Activated T-cell treated with anti-CD3 and anti-CD28 coated beads, Interleukin-2, amount 50 U/mL, for 1 hour (primary cell): ENCODE data around the gene CENPT.
"Not testable (repeated sequence)": the region's sequence is repeated elsewhere in the genome, so short reads cannot be mapped to it uniquely, and the experiment has no call there.

ENCODE experiments used
- DNase-seq: peaks from one replicate; pipeline ENCODE4 v3.0.0-alpha.2; 2020

CENPT gene

DNA sequence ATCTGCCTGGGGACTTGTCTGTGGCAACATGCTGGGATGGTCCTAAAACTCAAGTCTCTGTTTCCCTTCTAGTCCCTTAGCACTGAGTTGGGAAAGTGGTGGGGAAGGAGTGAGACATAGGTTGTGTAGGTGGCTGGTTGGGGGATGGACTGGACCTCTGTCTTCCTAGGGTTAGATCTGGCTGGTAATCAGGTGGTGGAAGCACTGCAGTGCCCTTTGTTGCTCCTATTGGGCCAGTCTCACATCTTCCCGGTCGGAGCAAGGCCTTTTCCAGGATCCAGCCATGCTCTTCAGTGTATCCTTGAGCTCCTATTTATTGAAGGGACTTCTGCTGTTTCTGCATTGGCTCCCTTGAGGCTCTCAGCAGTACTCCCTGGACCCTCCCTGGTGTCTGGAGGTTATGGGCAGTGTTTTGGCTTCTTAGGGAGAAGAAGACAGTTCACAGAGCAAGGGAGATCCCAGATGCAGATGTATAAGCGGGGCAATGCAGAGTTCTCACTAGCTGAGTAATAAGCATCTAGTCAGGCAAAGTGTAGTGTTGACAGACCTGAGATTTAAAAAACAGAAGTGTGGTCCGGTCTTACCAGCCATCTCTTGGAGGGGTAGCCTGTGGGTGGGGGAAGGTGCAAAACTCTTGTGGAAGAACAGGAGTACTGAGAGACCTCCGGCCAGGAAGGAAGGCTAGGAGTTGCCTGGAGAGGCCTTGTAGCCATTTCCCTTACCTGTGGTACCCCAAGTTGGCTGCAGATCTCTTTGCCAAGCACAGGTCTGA is 2.0 kb downstream of the CENPT start:
- DNase-seq = no peak

- DNase-seq = no peak
Observed at GRCh38 chr16:67844497-67844896, 3.0 kb downstream of the CENPT start.

DNA sequence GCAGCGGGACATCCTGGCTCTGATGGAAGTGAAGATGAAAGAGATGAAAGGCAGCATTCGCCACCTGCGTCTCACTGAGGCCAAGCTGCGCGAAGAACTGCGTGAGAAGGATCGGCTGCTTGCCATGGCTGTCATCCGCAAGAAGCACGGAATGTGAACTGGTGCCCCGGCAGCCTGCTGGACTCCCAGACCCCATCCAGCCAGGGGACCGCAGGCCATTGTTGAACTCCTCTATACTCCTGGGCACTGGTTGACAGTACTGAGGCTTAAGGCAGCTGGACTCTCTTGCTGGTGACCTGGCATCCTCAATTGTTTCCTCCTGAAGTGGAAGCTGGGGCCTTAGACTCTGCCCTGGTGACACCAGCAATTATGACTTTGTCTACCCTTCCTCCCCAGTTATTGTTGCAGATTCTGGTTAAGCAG is 4.1 kb downstream of the CENPT start:
- no peak for DNase-seq

GRCh38 chr16:67842509-67843342 is 4.8 kb downstream of the CENPT start:
- DNase-seq = peak; percentile 72

GRCh38 chr16:67841816-67842508 is 5.5 kb downstream of the CENPT start, which contains the start of gene THAP11:
TSS of gene THAP11 (plus strand) at chr16:67842320. CDS start at chr16:67842555, 235 bp downstream.
- peak; percentile 96 for DNase-seq

- DNase-seq = no peak
Observed at GRCh38 chr16:67841198-67841815, 6.2 kb downstream of the CENPT start.

GRCh38 chr16:67837811-67838210 is 9.7 kb downstream of the CENPT start:
- DNase-seq = no peak

DNA sequence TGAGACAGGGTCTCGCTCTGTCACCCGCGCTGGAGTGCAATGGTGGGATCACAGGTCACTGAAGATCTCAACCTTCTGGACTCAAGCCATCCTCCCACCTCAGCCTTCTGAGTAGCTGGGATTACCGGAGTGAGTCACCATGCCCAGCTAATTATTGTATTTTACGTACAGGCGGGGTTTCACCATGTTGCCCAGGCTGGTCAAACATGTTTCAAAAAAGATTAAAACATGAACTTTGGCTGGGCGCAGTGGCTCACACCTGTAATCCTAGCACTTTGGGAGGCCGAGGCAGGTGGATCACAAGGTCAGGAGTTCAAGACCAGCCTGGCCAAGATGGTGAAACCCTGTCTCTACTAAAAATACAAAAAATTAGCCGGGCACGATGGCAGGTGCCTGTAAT is 10.3 kb downstream of the CENPT start:
- not testable (repeated sequence) for DNase-seq

GRCh38 chr16:67834242-67834614 is 13.3 kb downstream of the CENPT start:
- no peak for DNase-seq

- DNase-seq = peak; percentile 92
Observed at GRCh38 chr16:67833415-67834241, 13.9 kb downstream of the CENPT start.

DNA sequence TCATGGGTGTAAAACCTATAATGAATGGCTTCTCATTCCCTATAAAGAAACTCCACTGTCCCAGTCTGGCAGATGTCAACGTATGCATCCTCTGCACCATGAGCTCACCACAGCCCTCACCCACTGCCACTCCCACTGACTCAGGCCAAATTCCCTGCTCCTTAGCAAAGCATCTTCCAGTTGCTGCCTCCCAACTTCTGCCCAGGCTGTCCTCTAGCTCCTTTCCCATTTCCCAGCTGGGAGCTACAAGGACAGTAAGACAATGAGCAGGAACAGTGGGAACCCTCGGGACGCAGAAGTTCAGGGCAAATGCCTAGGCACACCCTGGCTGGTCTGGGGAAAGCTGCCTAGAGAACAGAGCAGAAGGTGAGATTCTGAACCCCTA is 14.5 kb downstream of the CENPT start:
- no peak for DNase-seq

DNA sequence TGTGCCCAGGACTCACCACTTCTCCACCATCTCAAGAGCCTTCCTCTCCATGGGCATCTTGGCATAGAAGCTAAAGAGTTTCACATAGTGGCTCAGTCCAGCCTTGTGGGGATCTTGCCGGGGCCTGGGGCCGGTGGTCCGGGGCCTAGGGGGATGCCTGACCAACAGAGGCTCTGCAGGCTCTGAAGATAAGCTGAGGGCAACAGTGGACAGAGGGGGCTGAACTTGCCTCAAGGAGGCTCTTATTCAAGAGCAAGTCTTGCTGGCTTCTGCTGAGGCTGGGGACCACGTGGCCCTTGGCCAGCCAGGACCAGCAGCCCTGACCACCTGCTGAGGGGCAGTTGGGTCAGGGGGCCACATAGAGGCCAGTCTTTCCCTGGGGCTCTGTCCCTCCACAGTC is 18.8 kb downstream of the CENPT start:
- no peak for DNase-seq

DNA sequence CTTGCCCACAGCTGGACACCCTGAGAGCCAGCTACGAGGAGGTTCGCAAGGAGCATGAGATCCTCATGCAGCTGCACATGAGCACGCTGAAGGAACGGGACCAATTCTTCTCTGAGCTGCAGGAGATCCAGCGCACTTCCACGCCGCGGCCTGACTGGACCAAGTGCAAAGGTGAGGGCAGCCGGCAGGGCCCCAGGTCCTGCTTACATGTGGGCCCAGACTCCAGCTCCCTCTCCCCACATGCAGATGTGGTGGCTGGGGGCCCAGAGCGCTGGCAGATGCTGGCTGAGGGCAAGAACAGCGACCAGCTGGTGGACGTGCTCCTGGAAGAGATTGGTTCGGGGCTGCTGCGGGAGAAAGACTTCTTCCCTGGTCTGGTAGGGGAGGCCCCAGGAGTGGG is 21.6 kb downstream of the CENPT start:
- no peak for DNase-seq

DNA sequence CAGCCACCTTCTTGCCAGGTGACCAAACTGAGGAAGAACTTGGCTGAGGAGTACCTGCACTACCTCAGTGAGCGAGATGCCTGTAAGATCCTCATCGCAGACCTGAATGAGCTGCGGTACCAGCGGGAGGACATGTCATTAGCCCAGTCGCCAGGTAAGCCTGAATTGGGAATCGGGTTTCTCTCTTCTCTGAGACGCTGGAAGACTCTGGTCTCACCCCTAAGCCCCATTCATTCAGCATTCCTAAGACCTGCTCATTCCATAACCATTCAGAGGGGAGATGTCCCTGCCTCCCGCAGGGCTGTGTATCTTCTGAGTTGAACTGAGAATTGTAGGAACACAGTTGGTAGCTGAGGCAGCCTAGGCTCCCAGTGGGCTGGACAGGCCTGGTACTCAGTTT is 22.4 kb downstream of the CENPT start:
- DNase-seq = no peak

- no peak for DNase-seq
Observed at GRCh38 chr16:67822511-67822910, 25.0 kb downstream of the CENPT start.

- no peak for DNase-seq
Observed at GRCh38 chr16:67820608-67821259, 26.8 kb downstream of the CENPT start.

DNA sequence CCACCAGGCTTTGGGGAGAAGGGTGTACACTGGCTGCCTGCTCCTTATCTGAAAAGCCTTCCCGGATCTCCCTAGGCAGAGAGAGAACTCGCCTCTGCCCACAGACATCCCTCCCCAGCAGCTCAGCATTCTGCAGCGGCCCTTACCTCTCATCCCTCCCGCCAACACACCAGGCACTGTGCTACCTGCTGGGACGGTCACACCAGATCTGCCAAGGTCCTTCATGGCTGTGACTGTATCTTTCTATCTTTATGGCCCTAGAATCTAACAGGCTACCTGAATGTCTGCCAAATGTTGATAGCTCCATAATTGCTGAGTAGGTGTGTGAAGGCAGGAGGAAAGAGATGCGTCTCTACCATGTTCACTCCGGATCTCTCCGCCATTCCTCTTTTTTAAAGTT is 32.9 kb downstream of the CENPT start:
- DNase-seq = no peak

GRCh38 chr16:67811899-67812298 is 35.6 kb downstream of the CENPT start:
- no peak for DNase-seq

DNA sequence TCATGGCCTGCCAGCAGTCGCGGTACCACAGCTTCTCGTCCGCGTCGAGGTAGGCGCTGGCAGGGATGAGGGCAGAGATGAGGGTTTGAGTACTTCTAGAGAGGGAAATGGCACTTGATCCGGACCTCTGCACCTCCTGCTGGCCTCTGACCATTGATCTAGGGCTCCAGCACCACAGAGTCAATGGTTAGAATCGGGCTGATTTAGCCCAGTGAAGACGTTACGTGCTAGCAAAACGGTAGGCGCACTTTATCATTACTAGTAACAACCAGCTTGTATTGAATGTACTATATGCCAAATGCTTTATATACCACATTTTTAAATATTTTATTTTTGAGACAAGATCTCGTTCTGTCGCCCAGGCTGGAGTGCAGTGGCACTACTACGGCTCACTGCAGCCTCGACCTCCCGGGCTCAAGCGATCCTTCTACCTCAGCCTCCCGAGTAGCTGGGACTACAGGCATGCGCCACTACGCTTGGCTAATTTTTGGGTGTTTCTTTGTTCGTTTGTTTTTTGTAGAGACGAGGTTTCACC is 40.3 kb downstream of the CENPT start:
- no peak for DNase-seq

GRCh38 chr16:67806428-67807147 is 40.9 kb downstream of the CENPT start, which contains the start of the genes RANBP10 and TSNAXIP1:
TSS of gene RANBP10 (minus strand) at chr16:67806560. CDS start at chr16:67806536, 24 bp downstream.
TSS of gene TSNAXIP1 (plus strand) at chr16:67806889. CDS start at chr16:67807150, 261 bp downstream.
- DNase-seq = peak; percentile 91
